Colonic mucosa (tissue), 4 donors: ENCODE measurements around the gene STUB1. TPM values are rescaled to one million over a fixed set of nuclear protein-coding genes. Genes with fewer than 3 reads are reported as not detected.
A peak's percentile ranks its signal among the peaks of the same experiment; 100 is the strongest.

ENCODE experiments used
- DNase-seq: peaks from one replicate; pipeline ENCODE4 v3.0.0-alpha.2; 2020
- H3K27ac ChIP-seq: fragments of 200-600 bp; one replicate; pipeline ENCODE4 v1.8.0; 2021
- H3K27me3 ChIP-seq: fragments of 200-600 bp; one replicate; pipeline ENCODE4 v1.8.0; 2021
- H3K36me3 ChIP-seq: fragments of 200-600 bp; one replicate; pipeline ENCODE4 v1.8.0; 2021
- H3K4me1 ChIP-seq: fragments of 200-600 bp; one replicate; pipeline ENCODE4 v1.8.0; 2021; ENCODE audit warnings: mild to moderate bottlenecking
- H3K4me3 ChIP-seq: fragments of 200-600 bp; one replicate; pipeline ENCODE4 v1.8.0; 2021
- H3K9ac ChIP-seq, 2 donors: one replicate each; pipeline ENCODE4 v1.7.0; 2013; ENCODE audit warnings: control low read depth in 2 of 2, low read depth in 2 of 2, low read length in 2 of 2
- H3K9me3 ChIP-seq: fragments of 200-600 bp; one replicate; pipeline ENCODE4 v1.8.0; 2021
- CTCF ChIP-seq: fragments of 200-600 bp; IDR thresholded peaks from one replicate; pipeline ENCODE4 v1.8.0; 2022; ENCODE audit warnings: antibody characterized with exemption, mild to moderate bottlenecking
- intact Hi-C: fragments of 100-400 bp; cut with DNase I; formaldehyde crosslinking; loops from one replicate; pipeline ENCODE4 v1.14.1; 2022
- total RNA-seq, 2 donors: library from RNA; stranded (reverse); fragmentation: NEBNext Ultra II Directional in 1 of 2; extraction: Animal tissue kit (Norgen Biotek cat#: 25700) in 1 of 2; gene quantifications; one replicate each; pipeline ENCODE4 v1.2.1, GENCODE V29; 2021
- donor health status: healthy.
- donor health status: DM: no; HTN: no; CAD: no.
- donor health status: DM: no; HTN: no; CAD: no.

The STUB1 gene
- total RNA-seq, 2 donors from 2014 or later, result 96.7 to 159 TPM

- H3K9me3 ChIP-seq, result no peaks in the 10 kb centered on the region
- H3K4me3 ChIP-seq, result no peak overlapping the region
- no peak overlapping the region for H3K27ac ChIP-seq
- no peak overlapping the region for H3K9ac ChIP-seq
- DNase-seq, result no peak
- no peak for TF ChIP-seq CTCF
- H3K4me1 ChIP-seq, result peaks cover 31% of the 10 kb centered on the region
- intact Hi-C loops, result no loop called here
- no peaks in the 10 kb centered on the region for H3K36me3 ChIP-seq
- no peaks in the 10 kb centered on the region for H3K27me3 ChIP-seq
Measured at GRCh38 chr16:717450-718245, 37.4 kb downstream of the STUB1 start.

GRCh38 chr16:718389-718788, 38.2 kb downstream of the STUB1 start:
- Histone ChIP-seq H3K27me3 (no peaks in the 10 kb centered on the region), H3K9me3 (no peaks in the 10 kb centered on the region), H3K4me3 (no peak overlapping the region), H3K9ac (peak overlapping the region in 1 of 2 donors; percentile 46), H3K4me1 (peaks cover 31% of the 10 kb centered on the region), H3K36me3 (no peaks in the 10 kb centered on the region), H3K27ac (no peak overlapping the region)
- no peak for DNase-seq
- TF ChIP-seq CTCF, result no peak
- intact Hi-C loops, result no loop called here

GRCh38 chr16:718922-719321, 38.7 kb downstream of the STUB1 start:
- TF ChIP-seq CTCF, result no peak
- H3K4me3 ChIP-seq, result no peak overlapping the region
- no peak overlapping the region for H3K27ac ChIP-seq
- DNase-seq, result peak; percentile 74
- H3K4me1 ChIP-seq, result peaks cover 31% of the 10 kb centered on the region
- no peaks in the 10 kb centered on the region for H3K36me3 ChIP-seq
- peak overlapping the region in 1 of 2 donors; percentile 46 for H3K9ac ChIP-seq
- no peaks in the 10 kb centered on the region for H3K9me3 ChIP-seq
- intact Hi-C loops, result no loop called here
- H3K27me3 ChIP-seq, result no peaks in the 10 kb centered on the region

GRCh38 chr16:719815-720446, 39.7 kb downstream of the STUB1 start:
- no peak for TF ChIP-seq CTCF
- intact Hi-C loops, result no loop called here
- no peaks in the 10 kb centered on the region for H3K27me3 ChIP-seq
- H3K9ac ChIP-seq, result peak overlapping the region; percentile 85 to 99
- peak overlapping the region; percentile 84 for H3K27ac ChIP-seq
- peaks cover 26% of the 10 kb centered on the region for H3K4me1 ChIP-seq
- no peaks in the 10 kb centered on the region for H3K9me3 ChIP-seq
- peak; percentile 43 for DNase-seq
- no peaks in the 10 kb centered on the region for H3K36me3 ChIP-seq
- H3K4me3 ChIP-seq, result peak overlapping the region; percentile 72

GRCh38 chr16:720447-720989, 40.3 kb downstream of the STUB1 start:
- H3K4me3 ChIP-seq, result peak overlapping the region; percentile 72
- intact Hi-C loops, result no loop called here
- H3K27ac ChIP-seq, result peak overlapping the region; percentile 84
- H3K27me3 ChIP-seq, result no peaks in the 10 kb centered on the region
- H3K36me3 ChIP-seq, result no peaks in the 10 kb centered on the region
- H3K9ac ChIP-seq, result peak overlapping the region; percentile 85 to 99
- TF ChIP-seq CTCF, result no peak
- H3K9me3 ChIP-seq, result no peaks in the 10 kb centered on the region
- peaks cover 26% of the 10 kb centered on the region for H3K4me1 ChIP-seq
- DNase-seq, result peak; percentile 65
